ENCODE data around the gene FKTN.
"Not testable (repeated sequence)": the region's sequence is repeated elsewhere in the genome, so short reads cannot be mapped to it uniquely, and the experiment has no call there.

FKTN gene

DNA sequence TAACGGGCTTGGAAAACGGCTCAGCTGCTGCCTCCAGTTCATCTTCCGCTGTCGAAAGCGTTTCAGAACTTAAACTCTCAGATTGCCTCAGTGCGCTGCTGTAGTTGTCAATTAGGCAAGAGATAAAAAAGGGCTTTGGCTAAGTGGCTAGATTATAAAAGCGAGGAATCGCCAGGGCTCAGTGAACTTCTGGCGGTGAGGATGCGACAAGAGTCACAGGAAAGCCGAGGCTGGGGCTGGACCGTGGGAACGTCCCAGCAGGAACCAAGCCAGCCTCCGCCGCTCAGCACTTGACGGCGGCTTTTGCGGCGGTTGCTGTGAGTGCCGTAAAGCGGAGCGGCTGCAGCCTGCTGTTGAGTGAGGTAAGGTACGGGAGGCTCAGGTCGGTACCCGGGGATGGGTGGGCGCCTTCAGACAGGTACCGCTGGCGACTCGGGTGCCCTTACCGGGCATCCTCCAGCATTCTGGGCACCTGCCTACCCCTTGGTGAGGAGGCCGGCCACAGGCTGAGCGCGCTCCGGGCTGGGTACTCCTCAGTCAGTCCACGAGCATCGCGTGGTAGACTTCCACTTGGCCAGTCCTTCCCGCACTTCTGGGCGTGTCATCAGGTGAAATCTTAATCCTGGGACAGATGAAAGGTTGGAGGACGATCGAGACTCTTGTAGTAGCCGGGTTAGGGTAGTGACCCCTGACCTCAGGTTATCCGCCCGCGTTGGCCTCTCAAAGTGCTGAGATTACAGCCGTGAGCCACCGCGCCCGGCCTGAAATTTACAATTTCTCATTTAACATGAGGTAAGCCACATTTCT is at the start of gene FKTN:
TSS of gene FKTN (plus strand) at position 328 of the 807 bp plus-strand sequence. CDS start 16,902 bp downstream, outside the sequence.
- H3K9ac ChIP-seq (ENCODE audit: low read length), result peak within 1 kb of the TSS; percentile 88
- peak; percentile 92 for DNase-seq (ENCODE audit: low read depth)
- H3K27me3 ChIP-seq (replicated peaks; ENCODE audit: control insufficient read depth, insufficient read depth, low read length), result no peaks in the 10 kb centered on the region
- peak within 1 kb of the TSS; percentile 98 for H3K4me3 ChIP-seq (ENCODE audit: low read length)
- H3K9me3 ChIP-seq (ENCODE audit: control insufficient read depth, low read length), result no peaks in the 10 kb centered on the region
- H3K4me1 ChIP-seq (ENCODE audit: control insufficient read depth, insufficient read depth, low read length), result peaks cover 8% of the 10 kb centered on the region
- no peaks in the 10 kb centered on the region for H3K36me3 ChIP-seq (ENCODE audit: control insufficient read depth, insufficient read depth, low read length, severe bottlenecking)

DNA sequence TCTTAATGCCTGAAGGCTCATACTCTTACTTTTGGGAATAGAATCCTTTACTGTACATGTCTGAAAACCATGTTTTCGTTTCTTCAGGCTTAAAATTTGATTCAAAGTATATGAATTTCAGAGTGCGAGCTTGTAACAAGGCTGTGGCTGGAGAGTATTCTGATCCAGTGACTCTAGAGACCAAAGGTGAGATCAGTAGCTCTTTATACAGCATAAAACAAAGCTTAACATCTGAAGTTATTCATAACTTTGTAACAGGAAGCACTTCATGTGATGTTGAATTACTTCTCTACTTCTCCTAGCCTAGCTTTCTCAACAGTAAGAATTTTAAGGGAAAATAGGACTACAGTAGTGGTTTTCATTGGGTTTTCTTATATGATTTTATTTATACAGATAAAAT is 49.4 kb upstream of the FKTN start:
- Histone ChIP-seq H3K9ac (ENCODE audit: low read length) (no peak overlapping the region), H3K4me1 (ENCODE audit: control insufficient read depth, insufficient read depth, low read length) (peaks cover 12% of the 10 kb centered on the region), H3K27me3 (replicated peaks; ENCODE audit: control insufficient read depth, insufficient read depth, low read length) (no peaks in the 10 kb centered on the region), H3K9me3 (ENCODE audit: control insufficient read depth, low read length) (no peaks in the 10 kb centered on the region), H3K4me3 (ENCODE audit: low read length) (no peak overlapping the region), H3K36me3 (ENCODE audit: control insufficient read depth, insufficient read depth, low read length, severe bottlenecking) (peaks cover 8% of the 10 kb centered on the region)
- DNase-seq (ENCODE audit: low read depth), result no peak

DNA sequence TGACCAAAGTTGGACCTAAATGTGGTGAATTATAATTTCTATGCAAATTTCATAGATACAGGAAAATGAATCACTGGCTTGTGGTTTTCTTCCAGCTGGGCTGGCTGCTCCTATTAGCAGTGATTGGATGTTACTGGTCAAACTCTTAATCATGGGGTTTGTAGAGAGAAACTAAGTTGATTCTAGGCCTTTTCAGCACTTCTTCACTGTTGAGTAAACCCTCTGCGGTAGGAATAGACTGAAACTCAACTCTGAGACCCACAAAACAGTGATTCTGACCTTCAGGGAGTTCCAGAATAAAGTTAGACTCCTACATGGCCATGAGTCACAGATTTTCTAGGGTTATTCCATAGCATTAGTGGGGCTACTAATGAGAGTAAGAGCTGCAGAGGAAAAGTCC is 47.9 kb upstream of the FKTN start:
- Histone ChIP-seq H3K4me3 (ENCODE audit: low read length) (no peak overlapping the region), H3K9me3 (ENCODE audit: control insufficient read depth, low read length) (no peaks in the 10 kb centered on the region), H3K36me3 (ENCODE audit: control insufficient read depth, insufficient read depth, low read length, severe bottlenecking) (peaks cover 17% of the 10 kb centered on the region), H3K4me1 (ENCODE audit: control insufficient read depth, insufficient read depth, low read length) (peaks cover 12% of the 10 kb centered on the region), H3K9ac (ENCODE audit: low read length) (no peak overlapping the region), H3K27me3 (replicated peaks; ENCODE audit: control insufficient read depth, insufficient read depth, low read length) (no peaks in the 10 kb centered on the region)
- DNase-seq (ENCODE audit: low read depth), result no peak

DNA sequence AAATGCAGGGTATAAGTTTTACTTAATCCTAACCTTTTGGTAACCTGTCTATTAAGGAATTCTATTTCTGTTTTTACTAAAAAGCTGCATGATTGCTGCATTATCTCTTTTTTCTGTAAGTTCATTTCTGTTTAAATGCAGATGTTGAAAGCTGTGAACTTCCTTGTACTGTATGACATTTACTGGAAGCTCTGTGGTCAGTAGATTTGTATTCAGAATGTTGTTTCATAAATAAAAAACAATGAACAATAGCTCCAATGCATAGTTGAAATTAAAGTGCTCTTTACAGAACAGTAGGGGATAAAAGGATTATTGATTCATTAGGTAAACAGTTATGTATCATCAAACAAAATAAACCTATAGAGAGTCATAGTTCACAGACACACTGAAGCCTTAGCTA is 46.5 kb upstream of the FKTN start:
- Histone ChIP-seq H3K9me3 (ENCODE audit: control insufficient read depth, low read length) (no peaks in the 10 kb centered on the region), H3K4me1 (ENCODE audit: control insufficient read depth, insufficient read depth, low read length) (peaks cover 12% of the 10 kb centered on the region), H3K4me3 (ENCODE audit: low read length) (no peak overlapping the region), H3K36me3 (ENCODE audit: control insufficient read depth, insufficient read depth, low read length, severe bottlenecking) (peaks cover 21% of the 10 kb centered on the region), H3K9ac (ENCODE audit: low read length) (no peak overlapping the region), H3K27me3 (replicated peaks; ENCODE audit: control insufficient read depth, insufficient read depth, low read length) (no peaks in the 10 kb centered on the region)
- no peak for DNase-seq (ENCODE audit: low read depth)

DNA sequence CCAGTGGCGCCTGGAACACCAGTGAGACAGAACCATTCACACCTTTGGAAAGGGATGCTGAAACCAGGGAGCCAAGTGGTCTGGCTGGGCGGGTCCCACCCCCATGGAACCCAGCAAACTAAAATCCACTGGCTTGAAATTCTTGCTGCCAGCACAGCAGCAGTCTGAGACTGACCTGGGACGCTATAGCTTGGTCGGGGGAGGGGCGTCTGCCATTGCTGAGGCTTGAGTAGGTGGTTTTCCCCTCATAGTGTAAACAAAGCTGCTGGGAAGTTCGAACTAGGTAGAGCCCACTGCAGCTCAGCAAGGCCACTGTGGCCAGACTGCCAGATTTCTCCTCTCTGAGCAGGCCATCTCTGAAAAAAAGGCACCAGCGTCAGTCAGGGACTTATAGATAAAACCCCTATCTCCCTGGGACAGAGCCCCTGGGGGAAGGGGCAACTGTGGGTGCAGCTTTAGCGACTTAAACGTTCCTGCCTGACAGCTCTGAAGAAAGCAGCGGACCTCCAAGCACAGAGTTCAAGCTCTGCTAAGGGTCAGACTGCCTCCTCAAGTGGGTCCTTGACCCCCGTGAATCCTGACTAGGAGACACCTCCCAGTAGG is 42.0 kb upstream of the FKTN start:
- Histone ChIP-seq H3K9me3 (ENCODE audit: control insufficient read depth, low read length) (no peaks in the 10 kb centered on the region), H3K27me3 (replicated peaks; ENCODE audit: control insufficient read depth, insufficient read depth, low read length) (no peaks in the 10 kb centered on the region), H3K4me3 (ENCODE audit: low read length) (no peak overlapping the region), H3K9ac (ENCODE audit: low read length) (no peak overlapping the region), H3K4me1 (ENCODE audit: control insufficient read depth, insufficient read depth, low read length) (no peaks in the 10 kb centered on the region), H3K36me3 (ENCODE audit: control insufficient read depth, insufficient read depth, low read length, severe bottlenecking) (peaks cover 18% of the 10 kb centered on the region)
- DNase-seq (ENCODE audit: low read depth), result no peak

DNA sequence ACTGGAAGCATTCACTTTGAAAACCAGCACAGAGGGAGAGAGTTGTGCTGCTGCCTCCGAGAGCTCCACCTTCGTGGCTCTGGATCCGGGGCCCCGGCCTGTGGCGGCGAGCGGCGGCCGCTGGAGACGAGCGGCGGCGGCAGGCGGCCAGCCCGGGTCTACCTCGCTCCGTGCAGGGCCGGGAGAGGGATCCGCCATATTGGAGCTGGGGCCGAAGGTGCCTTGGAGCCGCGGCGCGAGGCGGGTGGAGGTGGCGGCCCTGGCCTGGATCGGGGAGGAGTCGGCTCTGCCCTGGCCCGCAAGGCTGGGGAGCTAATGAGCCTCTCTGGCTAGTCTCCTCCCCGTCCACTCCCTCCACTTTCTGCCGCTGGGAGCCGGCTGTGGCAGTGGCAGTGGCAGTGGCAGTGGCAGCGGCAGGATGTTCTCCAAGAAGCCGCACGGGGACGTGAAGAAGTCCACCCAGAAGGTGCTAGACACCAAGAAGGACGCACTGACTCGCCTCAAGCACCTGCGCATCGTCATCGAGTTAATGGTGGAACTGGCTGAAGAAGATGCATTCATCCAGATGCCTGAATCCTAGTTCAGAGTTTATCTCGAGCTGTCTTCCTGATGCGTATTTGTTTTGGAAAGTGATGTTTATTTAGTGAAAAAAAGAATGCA is 38.1 kb upstream of the FKTN start:
- H3K4me1 ChIP-seq (ENCODE audit: control insufficient read depth, insufficient read depth, low read length); H3K36me3 ChIP-seq (ENCODE audit: control insufficient read depth, insufficient read depth, low read length, severe bottlenecking); H3K4me3 ChIP-seq (ENCODE audit: low read length); H3K9me3 ChIP-seq (ENCODE audit: control insufficient read depth, low read length); H3K9ac ChIP-seq (ENCODE audit: low read length); H3K27me3 ChIP-seq (replicated peaks; ENCODE audit: control insufficient read depth, insufficient read depth, low read length): not testable (repeated sequence)
- DNase-seq (ENCODE audit: low read depth), result peak; percentile 28

DNA sequence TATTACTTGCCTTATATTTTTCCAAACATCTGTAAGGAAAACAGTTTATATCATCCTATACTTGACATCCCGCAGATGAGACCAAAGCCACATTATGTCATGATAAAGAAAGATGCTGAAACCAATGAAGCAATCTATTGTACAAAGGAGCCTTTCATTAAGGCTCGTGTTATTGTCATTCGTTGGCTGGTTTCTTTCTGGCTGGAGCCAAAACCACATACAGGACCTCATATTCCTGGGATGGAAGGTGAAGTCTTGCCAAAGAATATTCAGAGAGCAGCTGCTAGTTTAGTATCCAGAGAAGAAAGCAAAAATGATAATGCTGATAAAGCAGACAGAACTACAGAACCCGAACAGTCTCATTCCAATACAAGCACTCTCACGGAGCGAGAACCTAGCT is 36.9 kb upstream of the FKTN start:
- not testable (repeated sequence) for H3K9me3 ChIP-seq (ENCODE audit: control insufficient read depth, low read length); H3K36me3 ChIP-seq (ENCODE audit: control insufficient read depth, insufficient read depth, low read length, severe bottlenecking); H3K9ac ChIP-seq (ENCODE audit: low read length); H3K4me1 ChIP-seq (ENCODE audit: control insufficient read depth, insufficient read depth, low read length); H3K4me3 ChIP-seq (ENCODE audit: low read length); DNase-seq (ENCODE audit: low read depth); H3K27me3 ChIP-seq (replicated peaks; ENCODE audit: control insufficient read depth, insufficient read depth, low read length)

DNA sequence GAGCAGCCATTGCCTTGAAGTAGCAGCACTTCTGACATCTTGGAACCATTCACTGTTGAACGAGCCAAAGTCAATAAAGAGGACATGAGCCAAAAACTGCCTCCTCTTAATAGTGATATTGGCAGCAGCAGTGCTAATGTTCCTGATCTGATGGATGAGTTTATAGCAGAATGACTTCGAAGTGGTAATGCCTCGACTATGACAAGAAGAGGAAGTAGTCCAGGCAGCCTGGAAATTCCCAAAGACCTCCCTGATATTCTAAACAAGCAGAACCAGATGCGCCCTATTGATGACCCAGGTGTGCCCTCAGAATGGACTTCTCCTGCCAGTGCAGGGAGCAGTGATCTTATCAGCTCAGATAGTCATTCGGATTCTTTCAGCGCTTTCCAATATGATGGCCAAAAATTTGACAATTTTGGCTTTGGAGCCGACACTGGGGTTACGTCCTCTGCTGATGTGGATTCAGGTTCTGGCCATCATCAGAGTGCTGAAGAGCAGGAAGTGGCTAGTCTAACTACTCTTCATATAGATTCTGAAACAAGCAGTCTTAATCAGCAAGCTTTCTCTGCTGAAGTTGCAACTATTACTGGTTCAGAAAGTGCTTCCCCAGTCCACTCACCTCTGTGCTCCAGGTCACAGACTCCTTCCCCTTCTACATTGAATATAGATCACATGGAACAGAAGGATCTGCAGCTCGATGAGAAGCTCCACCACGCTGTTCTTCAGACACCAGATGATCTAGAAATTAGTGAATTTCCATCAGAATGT is 35.1 kb upstream of the FKTN start:
- H3K4me3 ChIP-seq (ENCODE audit: low read length); H3K9me3 ChIP-seq (ENCODE audit: control insufficient read depth, low read length); DNase-seq (ENCODE audit: low read depth); H3K27me3 ChIP-seq (replicated peaks; ENCODE audit: control insufficient read depth, insufficient read depth, low read length); H3K36me3 ChIP-seq (ENCODE audit: control insufficient read depth, insufficient read depth, low read length, severe bottlenecking); H3K9ac ChIP-seq (ENCODE audit: low read length); H3K4me1 ChIP-seq (ENCODE audit: control insufficient read depth, insufficient read depth, low read length): not testable (repeated sequence)

DNA sequence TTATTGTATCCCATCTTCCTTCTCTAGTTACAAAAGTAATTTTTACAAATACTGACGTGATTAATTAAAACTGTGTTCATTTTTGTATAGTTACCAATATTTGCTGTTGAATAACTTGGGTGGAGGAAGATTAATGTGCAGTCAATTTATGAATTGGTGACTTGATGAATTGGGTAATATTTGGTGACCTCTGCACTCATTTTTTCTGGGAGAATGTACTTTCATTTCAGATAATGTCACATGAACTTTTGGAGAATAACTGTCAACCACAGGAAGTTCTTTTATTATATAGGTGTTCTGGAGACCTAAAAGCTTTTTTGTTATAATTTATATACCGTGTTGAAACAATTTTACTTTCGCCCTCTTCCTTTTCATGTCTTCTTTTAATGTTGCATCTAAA is 26.4 kb upstream of the FKTN start:
- Histone ChIP-seq H3K4me1 (ENCODE audit: control insufficient read depth, insufficient read depth, low read length) (peaks cover 25% of the 10 kb centered on the region), H3K9ac (ENCODE audit: low read length) (no peak overlapping the region), H3K4me3 (ENCODE audit: low read length) (peak overlapping the region; percentile 20), H3K27me3 (replicated peaks; ENCODE audit: control insufficient read depth, insufficient read depth, low read length) (no peaks in the 10 kb centered on the region), H3K36me3 (ENCODE audit: control insufficient read depth, insufficient read depth, low read length, severe bottlenecking) (peaks cover 9% of the 10 kb centered on the region), H3K9me3 (ENCODE audit: control insufficient read depth, low read length) (peaks cover 3% of the 10 kb centered on the region)
- DNase-seq (ENCODE audit: low read depth), result no peak

DNA sequence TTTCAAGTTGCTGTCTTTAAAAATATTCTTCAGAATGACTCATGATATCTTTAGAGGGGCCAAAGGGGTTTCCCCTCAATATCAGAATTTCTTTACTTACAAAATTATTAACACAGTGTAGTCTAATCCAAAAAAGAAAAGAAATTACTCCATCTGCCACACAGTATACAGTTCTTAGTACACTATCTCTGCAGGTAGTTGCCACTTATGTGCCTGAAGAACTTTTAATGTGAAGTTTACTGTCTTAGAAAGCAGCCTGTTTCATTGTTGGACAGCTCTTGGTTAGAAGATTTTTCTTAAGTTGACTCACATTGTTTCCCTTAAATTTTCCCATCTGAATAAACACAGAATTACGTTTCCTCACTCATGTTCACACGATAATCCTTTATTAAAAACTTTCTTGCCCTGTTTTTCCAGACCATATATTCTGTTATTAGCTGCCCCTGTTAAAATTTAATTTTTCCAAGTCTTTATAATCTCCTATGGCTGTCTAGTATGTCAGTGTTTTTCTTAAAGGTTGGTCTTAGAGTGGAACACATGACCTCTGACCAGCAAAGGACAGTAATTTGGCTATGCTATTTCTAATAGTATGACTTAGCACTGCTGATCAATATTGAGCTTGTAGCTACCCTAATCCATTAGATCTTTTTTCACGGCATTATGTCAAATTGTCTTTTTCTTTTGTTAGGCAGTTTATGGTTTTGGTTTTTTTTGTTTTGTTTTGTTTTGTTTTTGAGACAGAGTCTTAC is 21.8 kb upstream of the FKTN start:
- Histone ChIP-seq H3K36me3 (ENCODE audit: control insufficient read depth, insufficient read depth, low read length, severe bottlenecking) (peaks cover 9% of the 10 kb centered on the region), H3K9me3 (ENCODE audit: control insufficient read depth, low read length) (no peaks in the 10 kb centered on the region), H3K9ac (ENCODE audit: low read length) (no peak overlapping the region), H3K4me1 (ENCODE audit: control insufficient read depth, insufficient read depth, low read length) (peaks cover 21% of the 10 kb centered on the region), H3K4me3 (ENCODE audit: low read length) (no peak overlapping the region), H3K27me3 (replicated peaks; ENCODE audit: control insufficient read depth, insufficient read depth, low read length) (no peaks in the 10 kb centered on the region)
- peak; percentile 30 for DNase-seq (ENCODE audit: low read depth)

All from adipocyte (in vitro differentiated cells).